Naive B cell (primary cell): ENCODE data around the gene OSGEP. TPM values are rescaled to one million over a fixed set of nuclear protein-coding genes. Genes with fewer than 3 reads are reported as not detected.

Source experiments
- ATAC-seq, 2 donors: fragments of 150-1000 bp; cut with Tn5 transposase; 2 replicates each; pipeline ENCODE4 v1.10.0; 2021; ENCODE audit warnings: low read depth in 2 of 2, mild to moderate bottlenecking in 2 of 2, moderate library complexity in 2 of 2
- DNase-seq: peaks from one replicate; pipeline ENCODE4 v3.0.0; 2022
- H3K27ac Mint-ChIP-seq, 6 donors: one replicate each; pipeline ENCODE4 v1.8.0; 2020 to 2022; ENCODE audit warnings: mild to moderate bottlenecking in 6 of 6, mixed read lengths in 6 of 6, moderate library complexity in 5 of 6, inconsistent platforms in 2 of 6
- H3K27me3 Mint-ChIP-seq, 3 donors: one replicate each; pipeline ENCODE4 v1.8.0; 2021 to 2022; ENCODE audit warnings: mixed read lengths in 3 of 3, mild to moderate bottlenecking in 1 of 3
- H3K36me3 Mint-ChIP-seq, 2 donors: one replicate each; pipeline ENCODE4 v1.8.0; 2020 to 2022; ENCODE audit warnings: mixed read lengths in 2 of 2, inconsistent platforms in 1 of 2, mild to moderate bottlenecking in 1 of 2
- H3K4me1 Mint-ChIP-seq, 3 donors: one replicate each; pipeline ENCODE4 v1.8.0; 2020 to 2022; ENCODE audit warnings: mixed read lengths in 3 of 3, inconsistent platforms in 1 of 3, mild to moderate bottlenecking in 1 of 3, moderate library complexity in 1 of 3
- H3K4me3 Mint-ChIP-seq, 8 donors: one replicate each; pipeline ENCODE4 v1.8.0; 2020 to 2022; ENCODE audit warnings: mild to moderate bottlenecking in 8 of 8, mixed read lengths in 8 of 8, moderate library complexity in 8 of 8, inconsistent platforms in 2 of 8
- H3K9me3 Mint-ChIP-seq, 7 donors: one replicate each; pipeline ENCODE4 v1.8.0; 2020 to 2022; ENCODE audit warnings: mixed read lengths in 7 of 7, mild to moderate bottlenecking in 5 of 7, inconsistent platforms in 2 of 7, moderate library complexity in 1 of 7
- polyA plus RNA-seq, 6 donors: library from polyadenylated mRNA; unstranded; fragments of 300-500 nt; fragmentation: Illumina TruSeq; gene quantifications; one replicate each; pipeline ENCODE4 v1.2.3, GENCODE V29; 2021; ENCODE audit warnings: low read depth in 6 of 6

The OSGEP gene
- polyA plus RNA-seq, 6 donors from 2014 or later: 57.5 to 87.9 (median 67.4) TPM

DNA sequence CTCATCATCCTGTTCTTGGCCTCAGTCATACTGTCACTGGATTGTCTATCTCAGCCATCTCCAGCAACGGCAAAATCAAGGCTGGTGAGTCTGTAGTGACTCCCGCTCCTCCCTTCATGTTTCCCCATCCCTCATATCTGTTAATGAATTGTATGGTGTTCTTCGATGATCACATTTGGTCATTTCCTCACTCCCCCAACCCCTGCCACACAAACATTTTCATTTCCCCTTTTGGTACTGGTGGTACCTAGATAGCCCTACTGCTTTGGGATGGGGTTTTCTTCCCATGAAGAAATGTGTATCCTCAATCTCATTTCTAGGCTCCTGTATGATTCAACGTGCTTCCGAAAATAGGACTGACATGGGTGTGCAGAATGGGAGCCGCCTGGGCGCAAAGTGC is 15.9 kb downstream of the OSGEP start:
- Mint-ChIP-seq H3K4me3 (peak overlapping the region in 5 of 8 donors; percentile 41 to 81 (median 72)), H3K27me3 (no peaks in the 10 kb centered on the region), H3K4me1 (peaks cover 64 to 73% (median 66%) of the 10 kb centered on the region in 3 donors), H3K27ac (peak overlapping the region in 5 of 6 donors; percentile 0 to 75 (median 15)), H3K9me3 (peaks cover 0 to 6% (median 0%) of the 10 kb centered on the region in 7 donors), H3K36me3 (peaks cover 5 to 22% of the 10 kb centered on the region in 2 donors)
- ATAC-seq (peak; percentile 71 to 84), DNase-seq (peak; percentile 41)

DNA sequence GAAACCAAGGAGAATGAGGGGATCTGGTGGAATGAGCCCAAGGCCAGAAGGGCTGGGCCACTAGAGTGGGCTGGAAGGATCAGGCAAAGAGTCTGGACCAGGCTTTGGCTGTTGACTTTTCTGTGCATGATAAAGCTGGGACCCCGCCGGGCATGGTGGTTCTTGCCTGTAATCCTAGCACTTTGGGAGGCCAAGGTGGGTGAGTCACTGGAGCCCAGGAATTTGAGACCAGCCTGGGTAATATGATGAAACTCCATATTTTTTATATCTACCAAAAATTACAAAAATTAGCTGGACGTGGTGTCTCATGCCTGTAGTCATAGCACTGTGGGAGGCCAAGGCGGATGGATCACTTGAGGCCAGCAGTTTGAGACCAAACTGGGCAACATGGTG is 18.3 kb downstream of the OSGEP start:
- Mint-ChIP-seq H3K9me3 (peaks cover 0 to 6% (median 0%) of the 10 kb centered on the region in 7 donors), H3K4me3 (peak overlapping the region in 2 of 8 donors; percentile 22 to 61), H3K27ac (no peak overlapping the region), H3K36me3 (peaks cover 5 to 8% of the 10 kb centered on the region in 2 donors), H3K27me3 (no peaks in the 10 kb centered on the region), H3K4me1 (peaks cover 53 to 65% (median 58%) of the 10 kb centered on the region in 3 donors)
- no peak for DNase-seq
- no peak for ATAC-seq

DNA sequence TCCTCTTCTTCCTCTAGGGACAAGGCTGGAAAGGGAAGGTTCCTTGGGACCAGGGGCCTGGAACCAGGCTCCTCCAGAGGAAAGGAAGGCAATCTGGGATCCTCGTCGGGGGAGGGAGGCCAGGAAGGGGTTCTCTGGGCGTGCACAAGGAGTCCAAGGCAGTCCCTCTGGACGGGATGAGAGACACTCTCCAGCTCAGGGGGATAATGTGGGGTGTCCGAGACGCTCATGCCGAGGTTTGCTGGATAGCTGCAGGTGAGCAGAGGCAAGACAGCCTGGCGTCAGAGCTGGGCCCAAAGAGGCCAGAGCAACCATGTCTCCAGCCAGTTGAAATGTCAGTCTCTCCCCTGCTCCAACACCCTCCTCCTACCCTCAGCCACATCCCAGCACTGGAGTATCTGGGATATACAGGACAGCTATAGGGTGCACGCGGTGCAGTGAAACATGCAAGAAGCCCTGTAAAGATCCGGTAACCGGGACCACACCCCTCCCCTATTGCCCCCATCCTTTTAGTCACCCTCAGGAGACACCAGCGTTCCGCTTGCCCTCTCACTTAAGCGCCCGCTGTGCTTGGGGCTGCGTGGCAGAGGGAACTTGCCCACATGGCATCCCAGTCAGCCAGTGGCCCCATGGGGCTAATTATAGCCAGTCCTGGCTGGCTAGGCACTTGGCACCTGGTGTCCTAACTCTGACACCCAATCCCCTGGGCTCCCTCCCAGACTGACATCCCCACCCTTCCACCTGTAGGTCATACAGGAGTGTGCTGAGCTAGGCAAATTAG is 18.8 kb downstream of the OSGEP start, which contains the start of gene KLHL33:
Gene KLHL33, minus strand, starts transcription at position 585 of the 781 bp plus-strand sequence. Its CDS starts 355 bp downstream, at position 230.
- Mint-ChIP-seq H3K9me3 (peaks cover 0 to 6% (median 0%) of the 10 kb centered on the region in 7 donors), H3K27ac (peak within 1 kb of the TSS in 3 of 6 donors; percentile 18 to 85 (median 52)), H3K4me1 (peaks cover 47 to 65% (median 55%) of the 10 kb centered on the region in 3 donors), H3K36me3 (peaks cover 5 to 8% of the 10 kb centered on the region in 2 donors), H3K27me3 (no peaks in the 10 kb centered on the region), H3K4me3 (peak within 1 kb of the TSS in 3 of 8 donors; percentile 22 to 78 (median 61))
- no peak for DNase-seq
- no peak for ATAC-seq

DNA sequence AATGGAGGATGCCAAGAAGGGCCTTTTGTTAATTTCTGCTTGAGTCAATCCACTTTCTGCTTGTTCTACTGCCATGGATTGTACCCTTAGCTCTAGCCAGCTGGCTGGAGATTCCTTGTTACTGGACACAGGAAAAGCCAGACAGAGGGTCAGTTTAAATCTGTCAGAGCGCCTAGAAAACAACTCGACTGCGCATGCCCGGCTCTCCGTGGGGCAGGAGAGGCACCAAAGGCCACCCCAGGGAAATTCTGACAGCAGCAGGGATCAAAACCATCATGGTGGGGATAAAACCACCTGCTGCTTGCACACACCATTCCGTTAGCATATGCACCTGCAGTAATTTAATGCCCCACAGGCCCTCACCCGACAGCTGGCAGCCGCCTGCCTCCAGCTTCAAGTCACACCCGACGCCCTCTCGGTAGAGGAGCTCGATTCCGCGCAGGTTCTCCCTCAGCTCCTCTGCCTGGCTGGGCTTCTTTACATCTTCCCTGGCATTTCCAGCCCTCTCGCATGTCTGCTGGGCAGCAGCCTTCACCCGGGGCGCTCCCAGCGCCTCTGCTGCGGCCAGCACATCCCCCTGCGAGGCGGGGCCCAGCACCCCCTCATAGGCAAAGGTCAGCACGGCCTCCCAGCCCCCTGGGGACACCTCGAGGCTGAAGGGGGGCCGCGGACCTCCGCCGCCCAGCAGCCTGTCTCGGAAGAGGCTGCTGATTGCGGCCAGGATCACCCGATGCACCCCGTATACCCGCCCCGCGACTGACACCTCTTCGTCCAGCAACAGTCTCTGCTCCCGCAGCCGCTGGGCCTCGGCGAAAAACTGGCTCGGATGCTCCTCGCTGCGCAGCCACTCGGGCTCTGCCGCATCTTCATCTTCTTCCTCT is 19.7 kb downstream of the OSGEP start:
- H3K27me3 Mint-ChIP-seq: no peaks in the 10 kb centered on the region
- ATAC-seq (no peak), DNase-seq (no peak)
- peaks cover 43 to 64% (median 55%) of the 10 kb centered on the region in 3 donors for H3K4me1 Mint-ChIP-seq
- H3K9me3 Mint-ChIP-seq: peaks cover 0 to 6% (median 0%) of the 10 kb centered on the region in 7 donors
- peak overlapping the region in 2 of 6 donors; percentile 18 to 52 for H3K27ac Mint-ChIP-seq
- H3K36me3 Mint-ChIP-seq: peaks cover 5 to 8% of the 10 kb centered on the region in 2 donors
- peak overlapping the region in 1 of 8 donors; percentile 29 for H3K4me3 Mint-ChIP-seq

DNA sequence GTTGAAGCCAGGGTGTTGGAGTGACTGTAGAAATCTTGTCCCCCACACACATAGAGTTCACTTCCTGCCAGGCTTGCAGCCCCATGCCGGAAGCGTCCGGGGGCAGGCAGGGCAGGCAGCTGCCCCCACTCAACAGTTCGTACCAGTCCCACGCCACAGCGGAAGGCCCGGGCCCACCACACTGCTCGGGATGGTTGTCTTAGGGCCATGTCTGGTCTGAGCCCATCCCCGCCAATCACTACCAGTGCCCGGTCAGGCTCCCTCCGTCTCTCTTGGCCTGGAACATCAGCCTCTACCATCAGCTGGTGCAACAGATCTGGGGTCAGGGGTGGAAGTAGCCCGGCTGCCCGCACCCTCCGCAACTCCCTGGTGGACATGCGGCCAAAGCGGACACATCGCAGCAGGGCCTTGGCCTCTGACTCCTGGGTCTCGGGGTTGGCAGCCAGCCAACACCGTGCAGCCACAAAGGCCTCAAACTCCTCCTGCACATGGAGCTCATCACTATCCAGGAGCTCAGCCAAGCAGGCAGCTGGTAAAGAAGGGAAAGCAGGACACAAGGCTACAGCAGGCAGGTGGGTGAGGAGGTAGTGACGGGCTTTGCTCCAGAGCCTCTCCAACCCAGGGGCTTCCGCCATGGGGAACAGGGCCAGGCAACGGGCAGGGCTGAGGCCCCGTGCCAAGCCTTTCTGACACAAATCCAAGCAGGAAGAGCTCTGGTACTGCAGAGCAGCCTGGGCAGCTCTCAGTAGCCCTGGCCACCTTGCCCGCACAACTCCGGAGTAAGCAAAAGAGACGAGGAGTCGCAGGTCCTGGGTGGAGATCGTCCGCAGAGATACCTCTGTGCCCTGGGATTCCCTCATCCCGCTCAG is 24.6 kb downstream of the OSGEP start:
- no peaks in the 10 kb centered on the region for H3K36me3 Mint-ChIP-seq
- ATAC-seq (no peak), DNase-seq (no peak)
- peaks cover 41 to 58% (median 56%) of the 10 kb centered on the region in 3 donors for H3K4me1 Mint-ChIP-seq
- no peaks in the 10 kb centered on the region for H3K9me3 Mint-ChIP-seq
- peak overlapping the region in 7 of 8 donors; percentile 57 to 94 (median 74) for H3K4me3 Mint-ChIP-seq
- H3K27ac Mint-ChIP-seq: peak overlapping the region; percentile 82 to 99 (median 91)
- H3K27me3 Mint-ChIP-seq: no peaks in the 10 kb centered on the region

DNA sequence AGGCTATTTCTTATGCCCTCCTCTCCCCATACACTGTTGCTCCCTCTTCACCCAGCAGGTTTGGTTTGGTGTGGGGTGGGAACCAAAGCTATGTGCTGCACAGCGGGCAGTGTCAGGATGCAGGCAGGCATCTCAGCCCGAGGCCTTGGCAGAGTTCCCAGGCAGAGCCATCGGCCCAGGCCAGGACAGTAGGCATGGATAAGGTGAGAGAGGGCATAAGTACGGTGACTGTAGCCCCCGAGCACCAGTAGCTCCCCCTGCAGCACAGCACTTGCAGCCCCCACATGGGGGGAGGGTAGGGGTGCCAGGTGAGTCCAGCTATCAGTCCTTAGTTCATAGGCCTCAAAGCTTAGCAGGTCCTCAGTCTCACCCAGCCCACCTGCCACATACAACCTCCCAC is 25.8 kb downstream of the OSGEP start:
- H3K9me3 Mint-ChIP-seq: peaks cover 0 to 4% (median 0%) of the 10 kb centered on the region in 7 donors
- no peak for ATAC-seq
- H3K27ac Mint-ChIP-seq: peak overlapping the region; percentile 85 to 99 (median 96)
- H3K4me1 Mint-ChIP-seq: peaks cover 45 to 65% (median 59%) of the 10 kb centered on the region in 3 donors
- H3K27me3 Mint-ChIP-seq: no peaks in the 10 kb centered on the region
- H3K36me3 Mint-ChIP-seq: no peaks in the 10 kb centered on the region
- H3K4me3 Mint-ChIP-seq: peak overlapping the region; percentile 37 to 94 (median 84)
- DNase-seq: no peak

DNA sequence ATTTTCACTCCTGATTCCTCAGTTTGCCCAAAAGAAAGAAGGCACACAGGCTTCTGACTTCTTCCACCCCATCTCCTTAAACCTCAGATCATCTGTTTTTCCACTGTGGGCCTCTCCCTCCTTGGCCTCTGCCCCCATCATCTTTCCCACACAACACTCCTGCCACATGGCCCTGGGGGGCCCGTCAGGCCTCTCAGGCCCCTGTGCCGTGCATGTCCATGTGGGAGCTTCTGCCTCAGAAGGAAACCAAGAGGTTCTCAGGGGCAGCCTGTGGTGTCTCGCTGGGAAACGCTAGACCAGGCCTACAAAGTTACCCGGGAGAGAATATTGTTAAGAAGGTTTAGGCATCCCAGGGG is 26.6 kb downstream of the OSGEP start:
- peak overlapping the region; percentile 37 to 94 (median 84) for H3K4me3 Mint-ChIP-seq
- peaks cover 45 to 65% (median 59%) of the 10 kb centered on the region in 3 donors for H3K4me1 Mint-ChIP-seq
- peak; percentile 7 to 9 for ATAC-seq

DNA sequence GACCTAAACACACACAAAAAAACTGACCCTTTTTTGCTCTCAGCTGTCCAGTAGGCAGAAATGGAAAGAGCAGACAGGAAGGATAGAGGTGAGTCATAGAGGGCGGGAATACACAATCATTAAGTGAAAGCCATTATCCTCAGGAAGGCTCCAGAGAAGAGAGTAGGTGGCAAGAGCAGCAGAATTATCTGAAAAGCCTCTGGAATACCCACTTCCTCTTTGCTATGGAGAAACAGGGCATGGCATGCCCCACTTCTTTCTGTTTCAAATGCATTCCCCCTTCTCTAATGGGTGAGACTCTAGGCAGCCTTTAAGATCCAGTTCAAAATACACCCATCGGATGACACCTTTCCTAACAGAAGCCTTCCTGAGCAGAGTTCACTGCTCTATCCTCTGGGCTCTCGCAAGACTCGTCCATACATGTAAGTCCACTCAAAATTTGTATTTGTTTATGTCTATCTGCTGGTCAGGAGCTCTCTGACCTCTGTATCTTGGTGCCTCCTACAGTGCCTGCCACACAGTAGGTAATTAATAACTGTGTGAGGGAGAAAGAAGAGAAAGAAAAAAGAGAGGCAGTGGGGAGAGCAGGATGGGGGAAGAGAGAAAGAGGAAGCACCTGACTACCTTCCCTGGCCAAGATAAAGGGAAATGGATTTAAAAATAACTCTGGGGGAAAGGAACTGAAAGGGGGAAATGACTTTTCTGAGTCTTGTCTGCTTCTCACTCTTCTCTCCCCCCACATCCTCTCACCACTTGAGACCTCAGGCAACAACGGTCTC is 27.2 kb downstream of the OSGEP start:
- ATAC-seq: peak; percentile 91 to 95
- Mint-ChIP-seq H3K9me3 (peaks cover 0 to 4% (median 0%) of the 10 kb centered on the region in 7 donors), H3K27me3 (no peaks in the 10 kb centered on the region), H3K36me3 (no peaks in the 10 kb centered on the region), H3K4me3 (peak overlapping the region; percentile 37 to 94 (median 84)), H3K27ac (peak overlapping the region; percentile 85 to 99 (median 96)), H3K4me1 (peaks cover 45 to 69% (median 59%) of the 10 kb centered on the region in 3 donors)
- DNase-seq: peak; percentile 74

More for the DNA sequence above, 26.6 kb downstream of the OSGEP start:
- Mint-ChIP-seq H3K9me3 (peaks cover 0 to 4% (median 0%) of the 10 kb centered on the region in 7 donors), H3K36me3 (no peaks in the 10 kb centered on the region), H3K27me3 (no peaks in the 10 kb centered on the region), H3K27ac (peak overlapping the region; percentile 85 to 99 (median 96))
- DNase-seq: no peak

DNA sequence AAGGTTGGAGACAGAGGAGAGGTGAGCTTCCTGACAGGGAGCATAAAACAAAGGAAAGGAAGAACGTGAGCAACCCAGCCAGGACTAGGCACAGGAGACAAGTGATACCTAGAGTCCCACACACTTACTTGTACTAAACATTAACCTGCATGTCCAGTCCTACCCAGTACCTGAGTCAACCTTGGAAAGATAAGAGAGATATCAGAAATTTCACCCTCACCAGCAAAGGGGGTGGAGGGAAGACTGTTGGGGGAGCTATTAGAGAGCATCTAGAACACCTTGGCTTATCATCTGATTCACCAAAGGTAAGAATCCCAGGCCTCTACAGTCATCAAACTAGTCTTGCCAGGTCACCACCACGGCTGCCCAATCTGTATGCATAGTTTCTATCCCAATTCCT is 29.8 kb downstream of the OSGEP start:
- Mint-ChIP-seq H3K4me1 (peaks cover 41 to 58% (median 45%) of the 10 kb centered on the region in 3 donors), H3K36me3 (no peaks in the 10 kb centered on the region), H3K9me3 (peaks cover 0 to 4% (median 0%) of the 10 kb centered on the region in 7 donors), H3K4me3 (peak overlapping the region in 1 of 8 donors; percentile 54), H3K27me3 (no peaks in the 10 kb centered on the region), H3K27ac (no peak overlapping the region)
- DNase-seq: no peak
- no peak for ATAC-seq

DNA sequence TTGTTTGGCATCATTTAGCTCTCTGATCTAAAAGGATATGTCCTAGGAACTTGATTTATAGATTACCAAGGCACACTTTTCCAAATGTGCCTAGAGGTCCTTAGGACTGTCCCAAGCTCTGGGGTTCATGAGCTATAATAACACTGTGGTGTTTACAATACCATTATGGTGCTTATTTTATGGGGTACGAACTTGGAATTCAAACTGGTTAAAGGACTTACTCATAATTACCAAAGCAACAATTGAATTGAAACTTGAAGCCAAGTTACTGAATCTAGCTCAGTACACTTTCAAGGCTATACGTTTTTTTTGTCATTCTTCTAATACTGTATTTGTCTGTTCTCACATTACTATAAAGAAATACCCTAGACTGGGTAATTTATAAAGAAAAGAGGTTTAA is 31.7 kb downstream of the OSGEP start:
- H3K9me3 Mint-ChIP-seq: peaks cover 0 to 4% (median 0%) of the 10 kb centered on the region in 7 donors
- H3K27ac Mint-ChIP-seq: peak overlapping the region in 3 of 6 donors; percentile 26 to 41 (median 28)
- H3K27me3 Mint-ChIP-seq: no peaks in the 10 kb centered on the region
- no peak for DNase-seq
- no peaks in the 10 kb centered on the region for H3K36me3 Mint-ChIP-seq
- no peak for ATAC-seq
- H3K4me3 Mint-ChIP-seq: no peak overlapping the region
- H3K4me1 Mint-ChIP-seq: peaks cover 28 to 47% (median 37%) of the 10 kb centered on the region in 3 donors

DNA sequence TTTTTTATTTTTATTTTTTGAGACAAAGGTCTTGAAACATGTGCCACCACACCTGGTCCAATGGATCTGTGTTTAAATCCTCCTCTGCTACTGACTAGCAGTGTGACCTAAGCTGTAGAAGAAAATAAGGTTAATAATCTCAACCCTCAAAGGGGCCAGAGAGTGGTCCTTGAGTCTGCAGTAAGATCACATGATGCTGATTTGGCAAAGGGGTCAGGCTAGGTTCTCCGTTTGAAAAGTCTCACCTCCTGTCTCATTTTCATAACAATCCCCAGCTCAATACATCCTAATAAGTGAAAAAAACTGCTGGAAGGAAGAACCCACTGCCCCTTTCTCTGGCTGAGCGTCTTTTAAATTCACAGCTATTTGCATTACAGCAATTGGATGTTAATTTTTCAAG is 33.3 kb downstream of the OSGEP start:
- ATAC-seq (no peak), DNase-seq (no peak)
- peaks cover 0 to 4% (median 0%) of the 10 kb centered on the region in 7 donors for H3K9me3 Mint-ChIP-seq
- H3K27ac Mint-ChIP-seq: peak overlapping the region in 1 of 6 donors; percentile 80
- H3K36me3 Mint-ChIP-seq: no peaks in the 10 kb centered on the region
- peaks cover 18 to 42% (median 30%) of the 10 kb centered on the region in 3 donors for H3K4me1 Mint-ChIP-seq
- H3K27me3 Mint-ChIP-seq: no peaks in the 10 kb centered on the region
- H3K4me3 Mint-ChIP-seq: no peak overlapping the region

DNA sequence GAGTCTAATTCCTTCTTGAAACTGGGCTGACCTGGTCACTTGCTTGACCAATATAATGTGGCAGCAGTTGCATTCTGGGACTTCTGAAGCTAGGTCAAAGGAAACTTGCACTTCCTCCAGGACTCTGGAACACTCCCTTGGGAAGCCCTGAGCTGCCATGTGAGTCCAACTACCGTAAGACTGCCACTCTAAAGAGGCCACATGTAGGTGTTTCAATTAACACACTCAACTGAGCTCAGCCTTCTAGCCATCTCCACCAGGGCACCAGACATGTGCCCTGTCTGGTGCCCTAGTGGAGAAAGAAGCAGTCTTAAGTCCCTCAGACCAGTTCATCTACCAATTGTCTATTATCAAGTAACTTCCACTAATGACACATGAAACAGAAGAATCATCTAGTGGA is 35.2 kb downstream of the OSGEP start:
- H3K9me3 Mint-ChIP-seq: peaks cover 0 to under 1% (median 0%) of the 10 kb centered on the region in 7 donors
- DNase-seq: no peak
- H3K4me1 Mint-ChIP-seq: peaks cover 13 to 40% (median 22%) of the 10 kb centered on the region in 3 donors
- no peak overlapping the region for H3K4me3 Mint-ChIP-seq
- H3K27ac Mint-ChIP-seq: peak overlapping the region in 4 of 6 donors; percentile 9 to 82 (median 56)
- H3K36me3 Mint-ChIP-seq: no peaks in the 10 kb centered on the region
- no peak for ATAC-seq
- H3K27me3 Mint-ChIP-seq: no peaks in the 10 kb centered on the region
